ENCODE data around the gene ZSWIM6. TPM values are rescaled to one million over a fixed set of nuclear protein-coding genes. Genes with fewer than 3 reads are reported as not detected.
A peak's percentile ranks its signal among the peaks of the same experiment; 100 is the strongest.

ZSWIM6 gene
- total RNA-seq, 1 experiment from 2014 or later = 13.2 TPM

- no peak overlapping the region for H3K4me3 Mint-ChIP-seq (ENCODE audit: low read depth, unreplicated experiment)
- no peaks in the 10 kb centered on the region for H3K9me3 Mint-ChIP-seq (ENCODE audit: low read depth, unreplicated experiment)
- no peak overlapping the region for H3K27ac Mint-ChIP-seq (ENCODE audit: unreplicated experiment)
- no peak for DNase-seq
- no peaks in the 10 kb centered on the region for H3K27me3 Mint-ChIP-seq (ENCODE audit: unreplicated experiment)
- no peak for TF ChIP-seq CTCF (IDR thresholded peaks at IDR 0.05; ENCODE audit: unreplicated experiment)
- CTCF ChIA-PET = no interaction called here
- H3K36me3 Mint-ChIP-seq (ENCODE audit: insufficient read depth, unreplicated experiment) = no peaks in the 10 kb centered on the region
- BruUV-seq (replicated peaks) = no TSS peak
- intact Hi-C loops (cut with micrococcal nuclease; ENCODE audit: unreplicated experiment) = no loop called here
- peaks cover 36% of the 10 kb centered on the region for H3K4me1 Mint-ChIP-seq (ENCODE audit: low read depth, unreplicated experiment)
These were observed 128.4 kb downstream of the ZSWIM6 start for GRCh38 chr5:61460471-61460870.

DNA sequence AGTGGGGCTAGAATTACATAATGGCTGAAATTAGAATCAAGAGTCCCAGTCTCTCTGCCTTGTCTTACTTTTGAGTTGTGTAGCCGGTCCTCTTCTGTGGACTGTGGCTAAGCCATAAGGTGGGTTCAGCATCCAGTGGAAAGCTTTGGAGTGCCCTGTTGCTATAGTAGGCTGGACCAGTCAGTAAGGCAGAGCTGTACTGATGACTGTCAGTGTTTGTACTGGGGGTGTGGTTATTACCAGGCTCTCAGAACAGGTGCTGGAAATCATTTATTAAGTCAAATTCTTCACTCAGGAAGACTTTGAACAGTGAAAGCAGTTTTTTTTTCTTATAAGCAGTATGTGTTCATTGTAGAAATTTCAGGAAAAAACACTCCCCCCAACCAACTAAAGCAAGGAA lies 129.4 kb downstream of the ZSWIM6 start:
- H3K4me1 Mint-ChIP-seq (ENCODE audit: low read depth, unreplicated experiment) = peaks cover 45% of the 10 kb centered on the region
- H3K9me3 Mint-ChIP-seq (ENCODE audit: low read depth, unreplicated experiment) = no peaks in the 10 kb centered on the region
- no peak overlapping the region for H3K27ac Mint-ChIP-seq (ENCODE audit: unreplicated experiment)
- TF ChIP-seq CTCF (IDR thresholded peaks at IDR 0.05; ENCODE audit: unreplicated experiment) = no peak
- H3K4me3 Mint-ChIP-seq (ENCODE audit: low read depth, unreplicated experiment) = no peak overlapping the region
- CTCF ChIA-PET = interaction anchor here (0.7 kb wide), 1 partner anchor 128 kb away, joined by 3 read pairs; no protein-coding TSS in a partner anchor
- no peaks in the 10 kb centered on the region for H3K27me3 Mint-ChIP-seq (ENCODE audit: unreplicated experiment)
- H3K36me3 Mint-ChIP-seq (ENCODE audit: insufficient read depth, unreplicated experiment) = no peaks in the 10 kb centered on the region
- peak; percentile 20 for DNase-seq
- intact Hi-C loops (cut with micrococcal nuclease; ENCODE audit: unreplicated experiment) = no loop called here
- BruUV-seq (replicated peaks) = no TSS peak

DNA sequence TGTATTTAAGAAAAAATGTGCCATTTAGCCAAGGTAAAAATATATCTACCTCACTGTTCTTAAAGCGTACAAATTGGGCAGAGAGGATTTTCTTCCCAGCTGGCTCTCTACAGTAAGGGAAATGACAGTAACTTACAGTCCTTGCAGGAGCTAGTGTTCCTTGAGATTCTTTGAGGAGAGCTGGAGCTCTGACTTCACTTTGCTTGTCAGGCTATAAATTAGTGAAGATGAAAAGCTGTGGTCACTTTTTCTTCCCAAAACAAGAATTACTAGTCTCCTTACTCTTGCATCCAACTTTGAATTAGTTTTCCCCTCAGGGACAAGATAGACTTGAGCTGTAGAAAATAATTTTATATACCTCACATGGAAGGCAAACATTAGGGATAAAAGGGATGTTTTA lies 129.9 kb downstream of the ZSWIM6 start:
- intact Hi-C loops (cut with micrococcal nuclease; ENCODE audit: unreplicated experiment) = no loop called here
- no TSS peak for BruUV-seq (replicated peaks)
- H3K36me3 Mint-ChIP-seq (ENCODE audit: insufficient read depth, unreplicated experiment) = no peaks in the 10 kb centered on the region
- DNase-seq = no peak
- no peak overlapping the region for H3K4me3 Mint-ChIP-seq (ENCODE audit: low read depth, unreplicated experiment)
- H3K27ac Mint-ChIP-seq (ENCODE audit: unreplicated experiment) = no peak overlapping the region
- no peak for TF ChIP-seq CTCF (IDR thresholded peaks at IDR 0.05; ENCODE audit: unreplicated experiment)
- peaks cover 50% of the 10 kb centered on the region for H3K4me1 Mint-ChIP-seq (ENCODE audit: low read depth, unreplicated experiment)
- H3K27me3 Mint-ChIP-seq (ENCODE audit: unreplicated experiment) = no peaks in the 10 kb centered on the region
- CTCF ChIA-PET = interaction anchor here (0.7 kb wide), 1 partner anchor 128 kb away, joined by 3 read pairs; no protein-coding TSS in a partner anchor
- no peaks in the 10 kb centered on the region for H3K9me3 Mint-ChIP-seq (ENCODE audit: low read depth, unreplicated experiment)

GRCh38 chr5:61463596-61463995 lies 131.5 kb downstream of the ZSWIM6 start:
- no peak for TF ChIP-seq CTCF (IDR thresholded peaks at IDR 0.05; ENCODE audit: unreplicated experiment)
- Mint-ChIP-seq H3K9me3 (ENCODE audit: low read depth, unreplicated experiment) (no peaks in the 10 kb centered on the region), H3K4me3 (ENCODE audit: low read depth, unreplicated experiment) (no peak overlapping the region), H3K27ac (ENCODE audit: unreplicated experiment) (no peak overlapping the region), H3K27me3 (ENCODE audit: unreplicated experiment) (no peaks in the 10 kb centered on the region), H3K36me3 (ENCODE audit: insufficient read depth, unreplicated experiment) (no peaks in the 10 kb centered on the region), H3K4me1 (ENCODE audit: low read depth, unreplicated experiment) (peaks cover 59% of the 10 kb centered on the region)
- CTCF ChIA-PET = no interaction called here
- no TSS peak for BruUV-seq (replicated peaks)
- intact Hi-C loops (cut with micrococcal nuclease; ENCODE audit: unreplicated experiment) = no loop called here
- DNase-seq = no peak
